CD4-positive, alpha-beta T cell treated with Interleukin-17A for 4 hours (primary cell): ENCODE results near the gene ASB6.

Experiments used
- DNase-seq: peaks from one replicate; pipeline ENCODE4 v3.0.0-alpha.2; 2020; ENCODE audit warnings: mixed read lengths

The ASB6 gene, protein sequence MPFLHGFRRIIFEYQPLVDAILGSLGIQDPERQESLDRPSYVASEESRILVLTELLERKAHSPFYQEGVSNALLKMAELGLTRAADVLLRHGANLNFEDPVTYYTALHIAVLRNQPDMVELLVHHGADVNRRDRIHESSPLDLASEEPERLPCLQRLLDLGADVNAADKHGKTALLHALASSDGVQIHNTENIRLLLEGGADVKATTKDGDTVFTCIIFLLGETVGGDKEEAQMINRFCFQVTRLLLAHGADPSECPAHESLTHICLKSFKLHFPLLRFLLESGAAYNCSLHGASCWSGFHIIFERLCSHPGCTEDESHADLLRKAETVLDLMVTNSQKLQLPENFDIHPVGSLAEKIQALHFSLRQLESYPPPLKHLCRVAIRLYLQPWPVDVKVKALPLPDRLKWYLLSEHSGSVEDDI

DNA sequence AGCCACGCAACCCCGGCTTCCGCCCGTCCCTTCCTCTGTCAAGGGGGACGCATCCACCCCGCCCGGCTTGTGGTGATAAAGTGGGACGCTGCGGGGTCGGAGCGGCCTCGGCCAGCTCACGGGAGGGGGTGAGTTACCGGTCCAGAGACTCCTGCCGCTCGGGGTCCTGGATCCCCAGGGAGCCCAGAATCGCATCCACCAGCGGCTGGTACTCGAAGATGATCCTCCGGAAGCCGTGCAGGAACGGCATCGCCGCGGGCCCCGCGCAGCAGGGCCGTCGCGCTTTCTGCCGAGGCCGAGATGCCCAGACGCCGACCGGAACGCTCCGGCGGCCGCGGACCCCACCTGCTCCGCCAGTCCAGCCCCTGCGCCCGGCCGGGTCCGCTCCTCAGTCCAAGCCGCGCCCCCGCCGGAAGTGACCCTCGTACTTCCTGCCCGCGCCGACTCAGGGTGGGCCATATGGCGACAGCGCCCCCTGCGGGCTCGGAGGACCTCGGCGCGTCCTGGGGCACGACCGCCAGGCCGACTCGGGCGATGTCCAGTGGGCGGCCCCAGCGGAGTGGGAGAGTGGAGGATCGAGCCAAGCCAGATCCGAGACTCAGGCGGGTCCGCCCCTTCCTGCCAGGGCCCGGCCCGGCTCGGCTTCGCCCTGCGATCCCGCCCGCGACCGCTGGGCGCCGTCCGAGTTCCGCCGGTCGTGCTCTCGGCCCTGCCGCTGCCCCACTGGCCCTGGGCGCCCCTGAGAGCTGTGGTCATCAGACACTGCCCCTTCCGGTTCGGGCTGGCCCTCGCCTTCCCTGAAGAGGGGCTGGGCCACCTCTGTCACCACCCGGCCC lies at the start of gene ASB6:
Gene ASB6, minus strand, starts transcription at position 402 of the 836 bp plus-strand sequence. Its CDS starts 152 bp downstream, at position 250.
- peak; percentile 92 for DNase-seq

DNA sequence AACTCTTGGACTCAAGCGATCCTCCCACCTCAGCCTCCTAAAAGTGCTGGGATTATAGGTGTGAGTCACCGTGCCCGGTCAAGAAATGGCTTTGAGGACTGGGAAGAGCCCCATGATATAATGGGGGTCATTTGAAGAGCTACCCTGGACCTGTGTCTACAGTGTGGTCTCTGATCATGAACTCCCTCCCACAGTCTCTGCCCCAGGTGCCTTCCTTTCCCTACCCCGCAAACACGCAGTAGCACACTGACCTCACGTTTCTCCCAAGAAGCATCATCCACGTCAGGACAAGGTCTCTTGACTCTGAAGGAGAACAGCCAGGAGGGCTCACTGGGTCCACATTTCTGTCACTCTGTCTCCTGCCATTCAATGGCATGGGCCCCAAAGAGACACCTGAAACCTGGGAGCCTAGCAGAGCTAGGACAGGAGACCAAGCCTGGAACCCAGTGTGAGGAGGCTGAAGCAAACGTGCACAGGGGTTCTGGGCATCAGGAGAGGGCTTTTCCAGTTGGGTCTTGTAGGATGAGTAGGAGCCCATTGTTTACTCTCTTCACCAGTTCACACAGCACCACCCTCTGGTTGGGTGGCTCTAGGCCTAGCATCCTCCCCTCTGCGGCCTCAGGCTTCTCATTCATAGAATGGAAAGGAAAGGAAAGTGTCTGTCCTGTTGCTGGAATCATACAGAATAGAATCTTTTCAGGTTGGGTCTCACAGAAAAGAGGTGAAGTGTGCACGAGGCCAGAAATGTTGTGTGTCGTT lies 46.5 kb upstream of the ASB6 start:
- no peak for DNase-seq

DNA sequence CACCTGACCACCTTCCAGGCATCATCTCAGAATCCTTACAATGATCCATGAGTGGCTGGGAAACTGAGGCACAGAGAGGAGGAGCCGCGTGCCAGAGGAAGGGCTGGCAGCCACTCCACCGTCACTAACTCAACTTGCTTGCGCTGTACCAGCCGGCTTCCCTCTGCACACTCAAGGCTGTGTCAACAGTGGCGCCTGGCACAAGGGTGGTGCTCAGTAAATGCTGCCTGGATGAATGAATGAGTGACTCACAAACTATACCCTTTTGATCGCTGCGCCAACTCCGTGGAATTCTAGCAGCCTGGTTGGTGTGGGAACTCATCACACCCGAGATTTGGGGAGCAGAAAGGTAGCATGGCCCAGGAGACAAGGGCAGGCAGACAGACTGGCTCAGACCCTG lies 45.4 kb upstream of the ASB6 start:
- DNase-seq = no peak

- DNase-seq = no peak
Observed at GRCh38 chr9:129686736-129687135, 44.8 kb upstream of the ASB6 start.

- no peak for DNase-seq
Observed at GRCh38 chr9:129685933-129686259, 43.9 kb upstream of the ASB6 start.

DNA sequence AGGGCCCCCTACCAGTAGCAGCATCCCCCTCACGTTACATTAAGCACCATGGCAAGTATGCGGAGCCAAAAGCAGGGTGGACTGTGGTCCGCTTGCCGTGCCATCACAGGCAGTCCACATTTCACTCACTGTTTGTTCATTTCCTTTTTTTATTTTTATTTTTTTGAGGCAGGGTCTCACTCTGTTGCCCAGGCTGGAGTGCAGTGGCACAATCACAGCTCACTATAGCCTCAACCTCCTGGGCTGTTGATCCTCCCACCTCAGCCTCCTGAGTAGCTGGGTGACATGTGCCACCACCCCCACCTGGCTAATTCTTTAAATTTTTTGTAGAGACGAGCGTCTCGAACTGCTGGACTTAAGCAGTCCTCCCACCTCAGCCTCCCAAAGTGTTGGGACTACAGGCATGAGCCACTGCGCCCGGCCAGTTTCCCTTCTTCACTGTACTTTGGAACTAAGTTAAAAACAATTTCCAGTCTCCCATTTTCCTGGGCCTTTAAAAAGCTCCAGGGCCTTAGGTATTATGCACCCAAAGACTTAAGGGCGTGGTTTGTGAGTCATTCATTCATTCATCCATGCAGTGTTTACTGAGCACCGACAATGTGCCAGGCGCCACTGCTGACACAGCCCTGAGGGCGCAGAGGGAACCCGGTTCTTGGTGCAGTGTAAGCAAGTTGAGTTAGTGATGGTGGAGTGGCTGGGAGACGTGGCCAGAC lies 43.4 kb upstream of the ASB6 start:
- no peak for DNase-seq

DNA sequence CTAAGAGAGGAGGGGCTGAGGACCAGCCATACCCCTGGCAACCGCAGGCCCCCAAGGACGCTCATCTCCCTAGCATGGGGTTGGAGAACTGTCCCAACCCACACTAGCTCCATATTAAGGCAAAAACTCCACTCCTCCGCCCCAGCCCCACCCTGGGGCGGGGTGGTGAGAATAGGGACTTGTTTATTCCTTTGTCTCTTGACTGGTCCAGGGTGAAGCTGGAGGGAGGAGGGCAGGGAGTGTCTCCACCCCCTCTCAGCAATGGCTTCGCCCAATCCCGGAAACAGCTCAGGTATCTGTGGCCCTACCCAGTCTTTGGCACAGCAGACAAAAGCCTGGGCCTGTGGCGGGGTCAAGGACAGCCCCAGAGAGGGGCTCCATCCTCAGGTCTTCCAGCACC lies 40.4 kb upstream of the ASB6 start:
- no peak for DNase-seq

- no peak for DNase-seq
Observed at GRCh38 chr9:129681924-129682323, 40.0 kb upstream of the ASB6 start.

- no peak for DNase-seq
Observed at GRCh38 chr9:129679537-129679936, 37.6 kb upstream of the ASB6 start.

- no peak for DNase-seq
Observed at GRCh38 chr9:129678844-129679243, 36.9 kb upstream of the ASB6 start.

- no peak for DNase-seq
Observed at GRCh38 chr9:129677456-129677855, 35.5 kb upstream of the ASB6 start.

- DNase-seq = no peak
Observed at GRCh38 chr9:129676975-129677374, 35.0 kb upstream of the ASB6 start.

GRCh38 chr9:129676287-129676686 lies 34.3 kb upstream of the ASB6 start:
- no peak for DNase-seq

DNA sequence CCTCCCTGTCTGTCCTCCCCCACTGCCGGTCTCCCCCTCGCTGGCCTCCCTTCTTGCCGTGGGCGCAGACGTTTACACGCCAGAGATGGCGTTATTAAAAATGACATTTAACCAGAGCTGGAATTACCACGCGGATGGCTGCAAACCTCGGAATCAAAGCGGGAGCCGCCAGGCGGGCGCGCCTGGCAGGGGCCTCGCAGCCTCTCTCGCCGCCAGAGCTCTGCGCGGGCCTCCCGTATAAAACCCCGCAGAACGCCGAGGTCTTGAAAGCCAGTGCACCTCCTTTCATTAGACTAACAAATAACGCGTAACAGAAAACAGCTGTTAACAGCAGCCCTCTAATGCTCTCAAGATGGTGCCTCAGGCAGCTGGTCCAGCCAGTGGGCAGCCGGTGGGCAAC lies 33.7 kb upstream of the ASB6 start:
- no peak for DNase-seq

- DNase-seq = no peak
Observed at GRCh38 chr9:129674229-129674628, 32.3 kb upstream of the ASB6 start.

DNA sequence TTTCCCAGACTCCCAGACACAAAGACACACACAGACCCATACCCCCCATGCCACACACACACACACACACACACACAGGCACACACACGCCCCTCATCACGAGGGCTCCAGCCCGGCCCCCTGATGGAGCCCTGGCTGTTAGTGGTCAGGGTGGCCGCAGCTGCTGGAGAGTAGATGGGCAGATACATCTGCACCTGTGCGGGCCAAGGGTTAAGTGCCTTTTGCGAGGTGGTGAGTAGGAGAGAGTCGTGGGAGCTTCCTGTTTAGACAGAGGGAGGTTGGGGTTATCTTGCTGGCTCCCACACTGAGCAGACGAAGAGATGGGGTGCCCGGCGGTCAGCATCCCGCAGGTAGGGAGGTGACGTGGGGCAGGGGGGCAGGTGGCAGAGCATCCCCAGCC lies 31.7 kb upstream of the ASB6 start:
- no peak for DNase-seq

- no peak for DNase-seq
Observed at GRCh38 chr9:129672702-129673101, 30.8 kb upstream of the ASB6 start.

DNA sequence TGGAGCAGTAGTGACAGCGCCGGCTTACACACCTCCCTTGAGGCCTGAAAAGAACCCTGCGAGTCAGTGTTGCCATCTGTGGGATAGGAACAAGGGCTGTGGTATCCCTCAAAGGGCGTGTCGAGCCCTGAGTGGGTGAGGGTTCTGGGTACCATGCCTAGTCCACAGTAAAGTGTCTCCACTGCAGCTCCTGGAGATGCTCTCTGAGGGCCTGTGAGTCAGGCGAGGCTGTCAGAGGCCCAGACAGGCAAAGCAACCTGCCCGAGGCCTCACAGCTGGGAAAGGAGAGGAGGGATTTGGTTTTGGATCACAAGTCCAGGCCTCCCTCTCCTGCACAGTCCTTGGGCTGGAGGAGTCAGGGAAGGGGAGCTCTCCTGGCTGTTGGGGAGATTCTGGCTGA lies 29.6 kb upstream of the ASB6 start:
- DNase-seq = no peak

DNA sequence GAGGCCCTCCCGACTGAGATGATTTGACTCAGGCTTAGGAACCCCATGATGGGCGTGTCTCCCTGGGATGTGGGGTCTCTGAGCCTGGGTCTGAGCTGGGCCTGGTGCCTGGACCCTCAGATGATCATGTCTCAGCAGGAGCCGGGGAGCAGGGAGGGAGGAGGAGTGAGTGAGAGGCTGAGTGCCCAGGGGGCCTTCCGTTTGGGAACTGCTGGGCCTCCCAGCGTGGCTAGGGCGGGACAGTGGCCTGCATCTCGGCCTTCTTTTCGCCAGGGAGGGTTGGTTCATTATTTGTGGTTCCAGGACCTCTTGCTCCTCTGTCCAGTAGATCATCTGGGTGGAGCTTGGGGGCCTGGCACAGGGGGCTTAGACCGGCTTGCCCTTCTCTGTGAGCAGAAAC lies 29.1 kb upstream of the ASB6 start:
- no peak for DNase-seq

DNA sequence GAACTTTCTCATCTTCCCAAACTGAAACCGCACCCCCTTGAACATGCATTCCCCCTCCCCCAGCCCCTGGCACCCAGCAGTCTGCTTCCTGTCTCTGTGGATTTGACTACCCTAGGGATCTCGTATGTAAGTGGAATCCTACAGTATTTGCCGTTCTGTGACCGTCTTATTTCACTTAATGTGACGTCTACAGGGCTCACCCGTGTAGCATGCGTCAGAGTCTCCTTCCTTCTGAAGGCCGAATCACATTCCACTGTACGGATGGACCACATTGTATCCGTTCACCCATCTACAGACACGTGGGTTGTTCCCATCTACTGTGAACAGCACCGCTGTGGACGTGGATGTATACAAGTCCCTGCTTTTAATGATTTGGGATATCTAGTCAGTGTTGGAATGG lies 28.0 kb upstream of the ASB6 start:
- DNase-seq = no peak

GRCh38 chr9:129669141-129669718 lies 27.3 kb upstream of the ASB6 start:
- no peak for DNase-seq

- no peak for DNase-seq
Observed at GRCh38 chr9:129667850-129668249, 25.9 kb upstream of the ASB6 start.

GRCh38 chr9:129667378-129667777 lies 25.4 kb upstream of the ASB6 start:
- no peak for DNase-seq
